ENCODE data around the gene MAFB.

GRCh38 chr20:40717343-40717865, 28.4 kb upstream of the MAFB start:
- TF ChIP-seq SUZ12 (IDR thresholded peaks at IDR 0.05; ENCODE audit: extremely low read depth, insufficient read depth, insufficient read length), result no peak
- TF ChIP-seq YY1 (IDR thresholded peaks at IDR 0.05; ENCODE audit: insufficient read depth, insufficient read length), result no peak
- no peak for TF ChIP-seq ZNF274 (IDR thresholded peaks at IDR 0.05; ENCODE audit: low read depth, low read length)

All from NT2/D1 (cell line).